CD4-positive, alpha-beta T cell treated with Interleukin-15 for 1 hour (primary cell): ENCODE data around the gene CFAP107.
"Not testable (repeated sequence)": the region's sequence is repeated elsewhere in the genome, so short reads cannot be mapped to it uniquely, and the experiment has no call there.

Source experiments
- DNase-seq: peaks from one replicate; pipeline ENCODE4 v3.0.0-alpha.2; 2020

The CFAP107 gene, protein sequence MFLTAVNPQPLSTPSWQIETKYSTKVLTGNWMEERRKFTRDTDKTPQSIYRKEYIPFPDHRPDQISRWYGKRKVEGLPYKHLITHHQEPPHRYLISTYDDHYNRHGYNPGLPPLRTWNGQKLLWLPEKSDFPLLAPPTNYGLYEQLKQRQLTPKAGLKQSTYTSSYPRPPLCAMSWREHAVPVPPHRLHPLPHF

DNA sequence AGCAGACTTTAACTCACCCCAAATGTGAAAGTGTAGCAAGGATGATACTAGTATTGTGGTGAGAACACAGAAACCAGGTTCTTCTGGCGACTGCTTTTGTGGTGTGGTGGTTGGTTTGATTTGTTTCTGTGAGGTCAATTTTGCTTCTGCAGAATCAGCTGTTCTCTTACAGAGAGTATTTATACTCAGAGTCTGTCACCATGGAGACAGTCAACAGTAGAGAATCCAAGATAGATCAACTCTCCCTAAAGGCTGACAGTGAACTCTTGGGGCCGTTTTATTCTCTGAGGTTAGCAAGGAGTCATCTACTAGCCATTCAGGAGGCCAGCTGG is at the start of gene CFAP107:
Gene CFAP107 (plus strand): TSS at position 209 of the 332 bp plus-strand sequence. CDS start 231 bp downstream, outside the sequence.
- DNase-seq, result no peak

DNA sequence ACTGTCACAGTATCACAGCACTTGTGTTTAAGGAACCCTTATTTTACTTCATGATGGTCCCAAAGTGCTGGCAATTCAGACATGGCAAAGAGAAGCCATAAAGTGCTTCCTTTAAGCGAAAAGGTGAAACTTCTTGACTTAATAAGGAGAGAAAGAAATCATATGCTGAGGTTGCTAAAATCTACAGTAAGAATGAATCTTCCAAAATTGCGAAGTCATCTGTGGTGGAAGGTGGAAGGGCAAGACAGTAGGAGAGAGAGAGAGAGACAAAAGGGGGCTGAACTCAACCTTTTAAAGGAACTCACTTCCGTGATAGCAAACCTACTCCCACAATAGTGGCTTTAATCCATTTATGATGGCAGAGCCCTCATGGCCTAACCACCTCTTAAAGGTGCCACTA is 49.3 kb upstream of the CFAP107 start:
- DNase-seq, result no peak

DNA sequence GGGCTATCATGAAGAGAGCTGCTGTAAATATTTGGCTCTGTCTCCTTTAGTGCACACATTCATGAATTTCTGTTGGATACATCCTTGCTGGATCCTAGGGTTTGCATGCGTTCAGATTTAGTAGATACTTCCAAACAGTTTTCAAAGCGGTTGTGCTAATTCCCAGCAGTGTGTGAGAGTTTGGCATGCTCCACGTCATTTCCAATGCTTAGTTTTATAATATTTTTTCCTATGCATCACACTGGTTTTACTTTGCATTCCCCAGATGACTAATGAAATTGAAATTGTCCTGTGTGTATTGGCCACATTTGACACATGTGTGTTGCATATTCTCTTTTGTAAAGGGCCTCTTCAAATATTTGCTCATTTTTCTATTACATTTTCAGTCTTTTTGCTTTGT is 48.6 kb upstream of the CFAP107 start:
- no peak for DNase-seq

DNA sequence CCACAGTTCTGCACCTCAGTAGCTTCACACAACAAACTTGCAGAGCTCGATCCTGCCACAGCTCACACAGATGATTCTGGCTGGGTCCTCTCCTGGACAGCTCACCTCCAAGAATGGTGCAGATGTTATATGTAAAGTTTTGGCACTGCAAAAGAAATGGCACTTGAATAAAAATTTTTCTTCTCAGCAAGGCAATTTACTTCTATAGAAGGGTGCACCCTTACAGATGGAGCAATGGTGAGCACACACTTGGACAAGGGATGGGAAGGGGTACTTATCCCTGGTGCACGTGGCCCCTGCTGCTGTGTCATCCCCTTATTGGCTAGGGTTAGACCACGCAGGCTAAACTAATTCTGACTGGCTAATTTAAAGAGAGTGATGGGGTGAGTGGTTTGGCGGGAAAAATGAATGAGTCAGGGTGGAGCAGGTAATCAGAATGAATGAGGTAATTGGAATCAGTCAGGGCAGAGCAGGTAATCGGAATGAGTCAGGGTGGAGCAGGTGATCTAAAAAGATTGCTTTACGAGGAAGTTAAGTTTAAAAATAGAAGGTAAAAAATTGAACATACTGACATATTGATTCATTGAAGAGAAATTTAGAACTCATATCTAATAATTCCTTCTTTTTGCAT is 42.1 kb upstream of the CFAP107 start:
- no peak for DNase-seq

DNA sequence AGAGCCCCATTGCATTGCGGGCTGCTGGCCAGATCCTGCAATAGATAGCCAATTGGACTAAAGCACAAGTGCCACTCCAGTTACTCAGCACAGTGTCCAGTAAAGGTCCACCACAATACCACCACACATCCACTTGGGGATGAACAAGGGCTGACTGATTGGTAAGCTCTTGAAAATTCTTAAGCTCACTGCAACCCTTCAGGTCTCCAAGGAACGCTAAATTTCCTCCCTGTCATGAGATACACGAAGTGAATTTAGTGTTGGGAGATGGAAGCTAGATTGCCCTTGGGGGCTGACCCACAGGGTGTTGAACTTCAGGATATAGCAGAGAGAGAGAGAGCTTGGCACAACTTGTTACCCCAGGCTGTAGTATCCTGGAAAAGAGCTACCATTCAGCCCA is 39.9 kb upstream of the CFAP107 start:
- no peak for DNase-seq

DNA sequence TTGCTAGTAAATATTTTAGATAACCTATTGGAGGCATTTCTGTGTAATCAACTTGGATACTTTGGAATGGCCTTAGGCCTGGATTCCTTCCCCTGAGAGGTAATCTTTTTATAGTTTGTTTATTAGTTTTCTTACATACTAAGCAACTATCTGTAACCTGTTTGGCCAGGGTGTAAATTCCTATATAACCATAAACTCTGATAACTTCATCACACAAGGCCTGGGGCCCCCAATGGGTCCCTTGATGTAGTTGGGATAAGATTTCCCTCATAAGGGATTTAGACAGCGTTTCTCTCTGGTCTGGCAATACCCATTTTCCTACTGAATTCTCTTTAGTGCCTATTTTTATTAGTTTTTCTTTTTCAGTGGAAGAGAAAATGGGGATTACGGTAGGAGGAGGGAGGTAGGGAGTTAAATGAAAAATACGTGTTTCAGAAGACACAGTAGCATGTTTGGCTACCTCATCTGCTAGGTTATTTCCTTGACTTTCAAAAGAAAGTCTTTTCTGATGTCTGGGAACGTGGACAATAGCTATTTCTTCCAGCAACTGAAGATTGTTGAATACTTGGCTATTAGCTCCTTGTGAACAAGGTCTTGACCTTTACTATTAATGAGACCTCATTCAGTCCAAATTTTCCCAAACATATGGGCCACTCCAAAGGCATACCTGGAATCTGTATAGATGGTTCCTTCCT is 37.5 kb upstream of the CFAP107 start:
- no peak for DNase-seq

DNA sequence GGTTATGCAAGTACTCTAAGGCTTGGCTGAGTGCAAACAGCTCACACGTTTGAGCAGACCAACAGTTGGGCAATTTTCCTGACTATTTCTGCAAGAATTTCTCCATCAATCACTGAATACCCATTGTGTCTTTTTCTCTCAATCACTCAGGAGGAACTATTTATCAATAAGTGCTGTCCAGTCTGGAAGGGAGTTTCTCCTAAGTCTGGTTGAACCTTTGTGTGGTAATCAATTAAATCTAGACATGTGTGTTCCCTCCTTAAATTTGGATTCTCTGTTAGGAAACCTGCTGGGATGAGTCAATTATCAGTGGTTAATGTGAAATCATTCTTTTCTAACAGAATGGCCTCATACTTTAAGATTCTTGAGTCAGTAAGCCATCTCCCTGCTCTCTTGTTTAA is 36.9 kb upstream of the CFAP107 start:
- DNase-seq, result no peak

DNA sequence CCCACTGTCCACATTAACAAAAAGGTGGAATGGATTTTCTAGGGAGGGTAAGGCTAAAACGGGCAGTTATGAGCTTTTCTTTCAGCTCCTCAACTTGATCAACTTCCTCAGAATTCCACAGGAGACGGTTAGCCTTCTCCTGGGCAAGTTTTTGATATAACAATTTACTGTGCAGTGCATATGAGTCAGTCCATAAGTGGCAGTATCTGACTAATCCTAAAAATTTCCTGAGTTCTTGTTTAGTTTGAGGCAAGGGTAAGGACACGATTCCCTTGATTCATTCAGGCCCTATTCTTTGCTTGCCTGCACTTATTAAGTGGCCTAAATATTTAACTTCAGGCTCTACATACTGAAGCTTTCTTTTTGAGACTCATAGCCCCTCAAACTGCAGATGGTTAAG is 36.3 kb upstream of the CFAP107 start:
- no peak for DNase-seq

DNA sequence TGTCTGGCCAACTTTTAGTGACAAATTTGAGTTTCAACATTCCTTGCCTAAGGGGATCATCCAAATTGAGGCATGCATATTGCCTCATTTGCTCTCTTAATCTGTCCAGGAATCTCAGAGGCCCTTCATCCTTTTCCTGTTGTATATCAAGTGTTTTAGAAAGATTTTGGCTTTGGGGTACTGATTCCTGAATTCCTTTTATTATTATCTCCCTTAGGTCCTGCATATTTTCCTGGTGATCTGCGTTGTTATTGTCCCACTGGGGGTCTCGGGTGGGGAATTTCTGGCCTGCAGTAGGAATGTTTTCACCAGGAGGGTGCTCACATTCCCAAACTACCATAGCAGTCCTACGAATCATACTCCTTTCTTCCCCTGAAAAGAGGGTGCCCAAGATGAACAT is 34.5 kb upstream of the CFAP107 start:
- DNase-seq, result no peak

DNA sequence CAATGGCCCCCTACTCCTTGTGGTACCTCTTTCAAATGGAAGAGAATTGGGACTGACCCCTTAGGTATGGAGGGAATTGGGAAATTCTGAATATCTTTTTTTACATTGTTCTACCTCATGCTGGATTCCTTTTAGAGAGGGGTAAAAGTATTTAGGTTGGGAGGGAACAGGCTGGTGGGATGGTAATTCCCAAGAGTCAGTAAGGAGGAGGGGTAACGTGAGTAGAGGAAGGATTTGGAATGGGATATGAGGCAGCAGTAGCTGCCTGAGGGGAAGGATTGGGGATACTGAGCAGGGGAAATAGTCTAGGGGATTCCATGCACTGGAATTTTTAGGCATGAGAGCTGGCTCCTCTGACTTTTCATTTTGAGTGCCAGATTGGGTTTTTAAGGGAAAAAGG is 33.9 kb upstream of the CFAP107 start:
- no peak for DNase-seq

DNA sequence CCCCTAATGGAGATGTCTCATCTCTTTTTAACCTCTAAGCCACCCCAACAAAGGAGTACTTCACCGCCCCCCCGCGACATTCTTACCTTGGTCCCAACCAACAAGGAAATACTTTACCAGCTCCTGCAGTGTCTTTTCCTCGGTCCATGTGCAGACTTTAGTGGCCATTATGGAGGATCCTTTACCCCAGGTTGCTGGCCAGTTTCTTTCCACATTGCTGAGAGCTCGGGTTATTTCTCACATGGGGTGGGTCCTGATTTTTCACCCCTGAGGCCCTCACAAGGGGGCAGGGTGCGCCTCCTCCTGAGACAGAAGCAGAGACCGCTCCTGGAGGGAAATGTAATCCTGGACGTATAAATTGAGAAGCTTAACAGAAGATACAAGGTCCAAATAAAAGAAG is 33.1 kb upstream of the CFAP107 start:
- DNase-seq, result no peak

DNA sequence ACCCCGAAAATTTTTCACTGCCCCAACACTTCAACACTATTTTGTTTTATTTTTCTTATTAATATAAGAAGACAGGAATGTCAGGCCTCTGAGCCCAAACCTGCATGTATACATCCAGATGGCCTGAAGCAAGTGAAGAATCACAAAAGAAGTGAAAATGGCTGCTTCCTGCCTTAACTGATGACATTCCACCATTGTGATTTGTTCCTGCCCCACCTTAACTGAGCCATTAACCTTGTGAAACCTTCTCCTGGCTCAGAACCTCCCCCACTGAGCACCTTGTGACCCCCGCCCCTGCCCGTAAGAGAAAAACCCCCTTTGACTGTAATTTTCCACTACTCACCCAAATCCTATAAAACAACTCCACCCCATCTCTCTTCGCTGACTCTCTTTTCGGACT is 32.3 kb upstream of the CFAP107 start:
- DNase-seq, result not testable (repeated sequence)

DNA sequence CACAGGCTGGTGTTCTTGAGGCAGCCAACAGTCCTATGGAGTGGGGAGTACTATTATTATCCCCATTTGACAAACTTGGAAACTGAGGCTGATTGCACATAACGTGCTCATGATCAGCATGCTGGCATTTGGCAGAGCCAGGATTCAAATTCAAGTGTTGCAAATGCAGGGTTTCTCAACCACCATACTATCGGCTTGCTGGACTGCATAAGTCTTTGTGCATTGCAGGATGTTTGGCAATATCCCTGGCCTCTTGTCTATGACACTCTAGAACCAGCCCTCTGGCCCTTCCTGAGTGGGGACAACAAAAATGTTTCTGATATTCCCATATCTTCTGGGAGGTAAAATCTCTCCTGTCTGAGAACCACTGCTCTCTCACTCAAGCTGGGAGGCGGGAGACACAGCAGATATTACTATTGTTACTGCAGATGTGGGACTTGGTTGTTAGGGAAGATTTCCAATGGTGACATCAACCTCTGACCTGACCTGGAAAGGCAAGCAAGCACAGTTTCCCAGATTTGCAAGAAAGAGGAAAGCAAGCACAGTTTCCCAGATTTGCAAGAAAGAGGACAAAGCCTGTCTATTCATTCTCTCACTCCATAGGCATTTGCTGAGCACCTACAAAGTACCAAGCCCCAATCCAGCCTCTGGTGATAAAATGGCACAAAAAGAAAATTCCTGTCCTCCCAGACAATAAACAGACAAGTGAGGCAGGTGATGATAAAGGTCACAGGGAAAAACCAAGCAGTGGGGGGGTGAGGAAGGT is 31.1 kb upstream of the CFAP107 start:
- DNase-seq, result no peak

DNA sequence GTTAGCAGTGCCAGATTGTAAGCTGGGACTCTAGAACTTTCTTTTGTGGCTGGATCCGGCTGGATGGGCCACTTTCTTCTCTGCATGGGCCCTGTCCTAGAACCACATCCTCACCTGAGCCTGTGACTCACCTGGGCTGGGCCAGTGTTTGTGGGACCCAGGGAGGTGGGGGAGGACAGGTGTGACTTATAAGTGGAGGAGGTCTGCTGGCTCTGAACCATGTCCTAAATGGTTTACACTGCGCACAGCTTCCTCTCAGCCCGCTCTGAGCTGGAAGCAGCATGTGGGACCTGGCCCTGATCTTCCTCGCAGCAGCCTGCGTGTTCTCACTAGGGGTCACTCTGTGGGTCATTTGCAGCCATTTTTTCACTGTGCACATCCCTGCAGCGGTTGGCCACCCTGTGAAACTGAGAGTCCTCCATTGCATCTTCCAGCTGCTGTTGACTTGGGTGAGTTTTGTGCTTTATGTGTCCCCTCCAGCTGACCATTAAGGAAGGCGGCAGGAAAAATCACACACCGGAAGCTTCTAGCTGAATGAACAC is 30.0 kb upstream of the CFAP107 start, which contains the start of gene AADACL3:
Gene AADACL3 (plus strand): TSS at position 215 of the 542 bp plus-strand sequence. CDS start 67 bp downstream, at position 282.
- DNase-seq, result no peak

DNA sequence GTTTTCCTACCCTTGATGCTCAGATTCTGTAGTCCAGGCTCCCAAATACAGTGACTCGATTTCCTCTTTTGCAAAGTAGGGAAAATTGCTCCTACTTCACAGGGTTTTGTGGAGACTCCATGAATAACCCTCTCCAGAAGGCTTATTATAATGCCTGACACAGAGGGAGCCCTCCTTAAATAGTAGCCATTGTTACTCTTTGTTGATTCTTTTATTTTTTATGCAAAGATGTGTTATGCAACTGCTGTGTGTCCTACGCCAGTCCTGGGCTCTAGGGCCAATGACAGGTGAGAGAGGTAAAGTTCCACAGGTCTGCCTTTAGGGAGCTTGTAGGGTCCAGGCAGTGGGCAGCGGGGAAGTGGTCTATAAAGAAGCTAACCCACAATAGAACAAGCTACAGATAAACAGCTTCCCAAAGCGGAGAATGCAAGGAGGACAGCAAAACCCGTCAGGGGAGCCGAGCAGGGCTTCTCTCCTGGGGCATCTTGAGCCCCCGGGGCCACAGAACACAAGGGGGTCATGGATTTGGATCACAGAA is 28.6 kb upstream of the CFAP107 start:
- DNase-seq, result no peak

DNA sequence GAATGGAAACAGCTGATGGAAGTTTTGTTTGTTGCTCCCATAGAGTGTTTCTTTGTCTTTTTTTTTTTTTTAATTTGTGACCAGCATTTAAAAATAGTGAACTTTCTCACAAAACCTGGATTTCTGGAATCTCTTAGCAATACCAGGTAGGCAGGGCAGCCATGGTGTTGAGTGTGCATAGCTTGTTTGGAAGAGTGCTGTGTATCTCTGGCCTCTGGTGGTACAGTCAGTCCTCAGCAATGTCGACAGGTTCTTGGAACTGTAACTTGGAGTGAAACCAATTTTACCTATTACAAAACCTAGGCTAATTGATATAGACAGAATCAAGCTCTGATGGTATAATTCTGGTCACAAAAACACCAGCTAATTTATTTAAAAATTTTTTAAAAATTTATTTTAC is 23.4 kb upstream of the CFAP107 start:
- no peak for DNase-seq

DNA sequence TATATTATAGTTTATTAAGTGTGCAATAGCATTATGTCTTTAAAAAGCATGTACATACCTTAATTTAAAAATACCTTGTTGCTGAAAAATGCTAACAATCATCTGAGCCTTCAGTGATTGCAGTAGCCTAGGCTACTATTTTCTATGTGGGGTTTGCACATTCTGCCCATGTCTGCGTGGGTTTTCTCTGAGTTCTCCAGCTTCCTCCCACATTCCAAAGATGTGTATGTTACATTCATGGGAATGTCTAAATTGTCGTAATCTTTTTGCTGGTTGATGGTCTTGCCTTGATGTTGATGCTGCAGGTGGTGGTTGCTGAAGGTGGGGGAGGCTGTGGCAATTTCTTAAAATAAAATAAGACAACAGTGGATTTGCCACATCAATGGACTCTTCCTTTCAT is 17.6 kb upstream of the CFAP107 start:
- DNase-seq, result no peak

DNA sequence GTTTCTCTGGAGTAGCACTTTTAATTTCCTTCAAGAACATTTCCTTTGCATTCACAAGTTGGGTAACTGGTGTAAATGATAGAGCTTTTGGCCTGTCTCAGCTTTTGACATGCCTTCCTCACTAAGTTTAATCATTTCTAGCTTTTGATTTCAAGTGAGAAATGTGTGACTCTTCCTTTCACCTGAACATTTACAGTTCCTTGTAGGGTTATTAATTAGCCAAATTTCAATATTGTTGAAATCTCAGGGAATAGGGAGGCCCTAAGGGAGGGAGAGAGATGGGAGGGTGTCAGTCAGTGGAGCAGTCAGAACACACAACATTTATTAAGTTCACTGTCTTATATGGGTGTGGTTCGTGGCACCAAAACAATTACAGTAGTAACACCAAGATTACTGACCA is 15.8 kb upstream of the CFAP107 start:
- no peak for DNase-seq

DNA sequence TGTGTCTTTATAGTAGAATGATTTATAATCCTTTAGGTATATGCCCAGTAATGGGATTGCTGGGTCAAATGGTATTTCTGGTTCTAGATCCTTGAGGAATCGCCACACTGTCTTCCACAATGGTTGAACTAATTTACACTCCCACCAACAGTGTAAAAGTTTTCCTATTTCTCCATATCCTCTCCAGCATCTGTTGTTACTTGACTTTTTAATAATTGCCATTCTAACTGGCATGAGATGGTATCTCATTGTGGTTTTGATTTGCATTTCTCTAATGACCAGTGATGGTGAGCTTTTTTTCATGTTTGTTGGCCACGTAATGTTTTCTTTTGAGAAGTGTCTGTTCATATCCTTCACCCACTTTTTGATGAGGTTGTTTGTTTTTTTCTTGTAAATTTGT is 14.9 kb upstream of the CFAP107 start:
- not testable (repeated sequence) for DNase-seq

DNA sequence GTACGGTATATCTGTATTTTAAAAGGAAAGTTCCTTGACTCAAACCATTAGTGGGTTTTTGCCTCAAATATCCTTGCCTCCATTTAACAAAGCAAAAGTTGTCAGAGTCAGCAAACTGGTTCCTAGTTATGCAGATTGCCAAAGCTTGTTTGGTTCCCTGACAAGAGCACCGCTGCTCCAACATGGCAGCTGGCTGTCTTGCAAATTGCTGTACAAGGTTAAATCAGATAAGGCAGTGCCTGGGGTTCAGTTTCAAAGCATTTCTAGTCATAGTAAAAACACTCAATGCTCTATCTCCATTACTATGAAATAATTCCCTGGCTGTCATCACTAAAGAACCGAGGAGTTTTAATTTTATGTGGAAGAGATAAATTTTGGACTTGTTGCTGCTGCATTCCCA is 11.3 kb upstream of the CFAP107 start:
- DNase-seq, result no peak

DNA sequence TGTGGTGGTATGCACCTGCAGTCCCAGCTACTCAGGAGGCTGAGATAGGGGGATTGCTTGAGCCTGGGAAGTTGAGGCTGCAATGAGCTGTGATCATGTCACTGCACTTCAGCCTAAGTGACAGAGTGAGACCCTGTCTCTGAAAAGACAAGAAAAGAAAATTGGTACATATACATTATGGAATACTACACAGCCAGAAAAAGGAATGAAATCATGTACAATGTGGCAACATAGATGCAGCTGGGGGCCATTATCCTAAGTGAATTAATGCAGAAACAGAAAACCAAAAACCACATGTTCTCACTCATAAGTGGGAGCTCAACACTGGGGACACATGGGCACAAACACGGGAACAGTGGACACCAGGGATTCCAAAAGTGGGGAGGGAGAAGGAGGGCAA is 7.1 kb upstream of the CFAP107 start:
- DNase-seq, result no peak

DNA sequence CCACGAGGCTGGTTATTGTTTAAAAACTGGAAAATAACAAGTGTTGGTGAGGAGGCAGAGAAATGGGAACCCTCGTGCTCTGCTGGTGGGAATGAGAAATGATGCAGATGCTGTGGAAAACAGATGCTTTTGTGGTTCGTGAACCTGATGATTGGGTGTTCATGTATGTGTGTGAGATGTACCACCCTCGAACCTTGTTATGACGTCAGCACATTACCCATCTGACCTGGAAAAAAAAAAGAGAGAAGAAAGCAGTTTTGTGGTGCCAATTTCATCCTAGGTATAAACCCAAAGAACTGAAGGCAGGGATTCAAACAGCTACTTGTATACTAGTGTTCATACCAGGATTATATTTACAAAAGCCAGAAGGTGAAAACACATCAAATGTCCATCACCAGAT is 6.4 kb upstream of the CFAP107 start:
- DNase-seq, result no peak

DNA sequence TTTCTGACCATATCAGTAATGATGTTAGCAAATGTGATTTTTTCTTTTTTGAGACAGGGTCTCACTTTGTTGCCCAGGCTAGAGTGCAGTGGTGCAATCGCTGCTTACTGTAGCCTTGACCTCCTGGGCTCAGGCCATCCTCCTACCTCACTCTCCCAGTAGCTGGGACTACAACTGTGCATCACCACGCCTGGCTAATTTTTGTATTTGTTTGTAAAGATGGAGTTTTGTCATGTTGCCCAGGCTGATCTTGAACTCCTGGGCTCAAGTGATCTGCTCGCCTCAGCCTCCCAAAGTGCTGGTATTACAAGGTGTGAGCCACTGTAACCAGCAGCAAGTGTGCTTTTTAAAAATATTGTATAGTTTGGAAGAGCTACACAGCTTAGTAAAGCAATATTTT is 4.1 kb upstream of the CFAP107 start:
- DNase-seq, result no peak
